Measurements from ENCODE around the gene ECM1.

Gene ECM1

GRCh38 chr1:150558761-150559655 lies 51.1 kb downstream of the ECM1 start:
- FAIRE-seq: no peak
- TF ChIP-seq, protein P1, sequence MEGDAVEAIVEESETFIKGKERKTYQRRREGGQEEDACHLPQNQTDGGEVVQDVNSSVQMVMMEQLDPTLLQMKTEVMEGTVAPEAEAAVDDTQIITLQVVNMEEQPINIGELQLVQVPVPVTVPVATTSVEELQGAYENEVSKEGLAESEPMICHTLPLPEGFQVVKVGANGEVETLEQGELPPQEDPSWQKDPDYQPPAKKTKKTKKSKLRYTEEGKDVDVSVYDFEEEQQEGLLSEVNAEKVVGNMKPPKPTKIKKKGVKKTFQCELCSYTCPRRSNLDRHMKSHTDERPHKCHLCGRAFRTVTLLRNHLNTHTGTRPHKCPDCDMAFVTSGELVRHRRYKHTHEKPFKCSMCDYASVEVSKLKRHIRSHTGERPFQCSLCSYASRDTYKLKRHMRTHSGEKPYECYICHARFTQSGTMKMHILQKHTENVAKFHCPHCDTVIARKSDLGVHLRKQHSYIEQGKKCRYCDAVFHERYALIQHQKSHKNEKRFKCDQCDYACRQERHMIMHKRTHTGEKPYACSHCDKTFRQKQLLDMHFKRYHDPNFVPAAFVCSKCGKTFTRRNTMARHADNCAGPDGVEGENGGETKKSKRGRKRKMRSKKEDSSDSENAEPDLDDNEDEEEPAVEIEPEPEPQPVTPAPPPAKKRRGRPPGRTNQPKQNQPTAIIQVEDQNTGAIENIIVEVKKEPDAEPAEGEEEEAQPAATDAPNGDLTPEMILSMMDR (IDR thresholded peaks at IDR 0.05; ENCODE audit: insufficient read depth, missing control alignments): no peak

GRCh38 chr1:150559656-150560010 lies 51.7 kb downstream of the ECM1 start:
- FAIRE-seq (no peak), DNase-seq (ENCODE audit: insufficient read length, low spot score) (no peak)
- TF ChIP-seq, protein P1 (IDR thresholded peaks at IDR 0.05; ENCODE audit: insufficient read depth, missing control alignments): no peak

More at GRCh38 chr1:150558761-150559655, 51.1 kb downstream of the ECM1 start:
- DNase-seq (ENCODE audit: insufficient read length, low spot score): no peak

- DNase-seq (ENCODE audit: insufficient read length, low spot score) (peak; percentile 97), FAIRE-seq (no peak)
- TF ChIP-seq, protein P1 (IDR thresholded peaks at IDR 0.05; ENCODE audit: insufficient read depth, missing control alignments): peak; percentile 91
These were observed 52.1 kb downstream of the ECM1 start for GRCh38 chr1:150560011-150560438.

GRCh38 chr1:150560576-150561253 lies 52.8 kb downstream of the ECM1 start:
- DNase-seq (ENCODE audit: insufficient read length, low spot score): peak; percentile 78
- no peak for FAIRE-seq

DNA sequence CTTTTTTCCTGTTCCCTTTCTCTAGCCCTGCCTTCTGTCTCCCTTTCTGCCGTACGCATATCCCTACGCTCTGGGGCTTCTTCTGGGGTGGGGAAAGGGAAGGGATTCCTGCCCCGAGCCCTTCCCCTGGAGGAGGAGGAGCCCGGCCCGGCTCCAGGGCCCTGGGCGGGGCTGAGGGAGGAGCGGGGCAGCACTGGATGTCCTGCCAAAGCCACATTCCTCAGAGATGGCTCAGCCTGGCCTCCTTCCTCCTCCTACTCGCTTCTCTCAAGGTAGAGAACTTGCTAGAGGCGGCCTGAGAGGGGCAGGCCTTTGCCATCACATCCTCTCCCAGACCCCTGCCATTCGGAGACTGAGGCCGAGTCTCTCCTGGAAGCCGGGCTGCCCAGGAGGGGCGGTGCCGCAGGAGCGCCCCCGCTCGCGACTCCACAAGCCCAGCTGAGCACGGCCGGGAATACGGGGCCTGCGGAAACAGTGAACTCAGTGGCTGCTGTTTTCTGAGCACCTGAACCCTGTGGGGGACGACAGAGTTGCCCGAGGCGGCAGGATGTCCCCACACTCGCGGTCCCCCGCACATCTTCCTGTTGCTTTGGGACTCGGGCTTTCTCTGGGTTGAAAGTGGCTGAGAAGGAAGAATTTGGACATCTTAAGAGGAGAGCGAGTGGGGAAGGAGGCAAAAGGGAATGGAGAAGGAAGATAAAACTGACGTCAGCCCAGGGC lies 53.5 kb downstream of the ECM1 start:
- DNase-seq (ENCODE audit: insufficient read length, low spot score): no peak

More at GRCh38 chr1:150560576-150561253, 52.8 kb downstream of the ECM1 start:
- TF ChIP-seq, protein P1 (IDR thresholded peaks at IDR 0.05; ENCODE audit: insufficient read depth, missing control alignments): peak; percentile 91

DNA sequence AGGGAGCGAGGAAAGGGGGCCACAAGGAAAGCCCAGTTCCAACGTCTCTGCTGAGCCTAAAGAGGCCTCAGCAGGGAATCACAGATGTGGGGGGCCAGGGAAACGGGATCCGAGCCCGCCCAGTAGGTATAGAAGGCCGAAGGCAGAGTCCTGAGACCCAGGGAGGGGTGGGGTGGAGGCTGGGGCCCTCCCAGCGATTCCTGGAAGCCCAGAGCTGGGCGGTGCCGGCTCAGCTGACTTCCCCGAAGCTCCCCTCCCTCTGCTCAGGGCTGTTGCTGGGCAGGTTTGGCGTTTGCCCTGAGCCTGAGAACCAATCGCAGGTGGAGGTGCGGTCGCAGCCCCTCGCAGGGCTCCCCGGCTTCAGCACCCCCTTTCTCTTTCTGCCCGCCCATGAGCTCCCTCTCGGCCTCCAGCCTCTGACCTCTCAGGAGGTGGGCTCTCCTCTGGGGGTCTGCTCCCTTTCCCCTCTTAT lies 54.1 kb downstream of the ECM1 start:
- TF ChIP-seq, protein P1 (IDR thresholded peaks at IDR 0.05; ENCODE audit: insufficient read depth, missing control alignments): no peak
- DNase-seq (ENCODE audit: insufficient read length, low spot score) (no peak), FAIRE-seq (no peak)

More for the DNA sequence above, 53.5 kb downstream of the ECM1 start:
- no peak for FAIRE-seq
- TF ChIP-seq, protein P1 (IDR thresholded peaks at IDR 0.05; ENCODE audit: insufficient read depth, missing control alignments): peak; percentile 10
